Heart left ventricle (tissue), 16 donors: Measurements from ENCODE around the gene IFNL4. TPM values are rescaled to one million over a fixed set of nuclear protein-coding genes. Genes with fewer than 3 reads are reported as not detected.
A peak's percentile ranks its signal among the peaks of the same experiment; 100 is the strongest.

Experiments
- ATAC-seq, 4 donors: fragments of 200-7000 bp; cut with Tn5 transposase; one replicate each; pipeline ENCODE4 v1.9.1; 2020 to 2022; ENCODE audit warnings: moderate library complexity in 4 of 4, mild to moderate bottlenecking in 3 of 4, moderate number of reproducible peaks in 1 of 4
- DNase-seq, 5 donors: peaks; one replicate each; pipeline ENCODE4 v3.0.0-alpha.2; 2020
- H3K27ac ChIP-seq, 12 donors: fragments of 200-600 bp; sonication (generic) in 4 of 12; one replicate each; pipeline versions ENCODE4 v1.5.0 to v1.8.0; 2016 to 2022; ENCODE audit warnings: mild to moderate bottlenecking in 2 of 12
- H3K27me3 ChIP-seq, 9 donors: fragments of 200-600 bp; sonication (generic) in 2 of 9; one replicate each; pipeline versions ENCODE4 v1.5.1 to v1.8.0; 2016 to 2022; ENCODE audit warnings: mild to moderate bottlenecking in 3 of 9
- H3K36me3 ChIP-seq, 9 donors: fragments of 200-600 bp; sonication (generic) in 2 of 9; one replicate each; pipeline versions ENCODE4 v1.5.0 to v1.8.0; 2018 to 2022; ENCODE audit warnings: mild to moderate bottlenecking in 2 of 9
- H3K4me1 ChIP-seq, 12 donors: fragments of 200-600 bp; sonication (generic) in 4 of 12; one replicate each; pipeline versions ENCODE4 v1.5.0 to v1.8.0; 2016 to 2022; ENCODE audit warnings: mild to moderate bottlenecking in 3 of 12
- H3K4me3 ChIP-seq, 12 donors: fragments of 200-600 bp; sonication (generic) in 4 of 12; one replicate each; pipeline versions ENCODE4 v1.5.0 to v1.8.0; 2017 to 2022; ENCODE audit warnings: mild to moderate bottlenecking in 9 of 12, moderate library complexity in 4 of 12
- H3K9me3 ChIP-seq, 12 donors: fragments of 200-600 bp; sonication (generic) in 4 of 12; one replicate each; pipeline versions ENCODE4 v1.5.0 to v1.8.0; 2016 to 2022; ENCODE audit warnings: mild to moderate bottlenecking in 1 of 12
- CTCF ChIP-seq, 12 donors: fragments of 200-600 bp; sonication (generic) in 4 of 12; IDR thresholded peaks; one replicate each; pipeline versions ENCODE4 v1.5.0 to v1.8.0; 2018 to 2022; ENCODE audit warnings: antibody characterized with exemption in 12 of 12, mild to moderate bottlenecking in 5 of 12
- POLR2A ChIP-seq, 2 donors: fragments of 450-650 bp; IDR thresholded peaks; one replicate each; pipeline ENCODE4 v1.6.1; 2017; ENCODE audit warnings: antibody characterized with exemption in 2 of 2, mild to moderate bottlenecking in 2 of 2, moderate library complexity in 2 of 2
- WGBS, 4 donors: extraction: QIAGEN DNeasy Blood & Tissue Kit in 2 of 4; methylation state at CpG; one replicate each; pipeline versions ENCODE4 v1.1.5 to v1.1.7; 2013 to 2018; 5-methylcytosine and 5-hydroxymethylcytosine counted together
- intact Hi-C, 10 donors: fragments of 100-400 bp; cut with DNase I; formaldehyde crosslinking; loops; one replicate each; pipeline versions ENCODE4 v1.11.1 to v1.14.2; 2022
- polyA plus RNA-seq, 2 donors: library from polyadenylated mRNA; stranded (reverse); fragments of 200-250 nt; gene quantifications; one replicate each; pipeline ENCODE4 v1.2.3, GENCODE V29; 2013
- total RNA-seq, 9 donors: library from RNA; depleted of rRNA in 2 of 9; stranded (reverse); fragments of >200 nt in 2 of 9; fragmentation: NEBNext Ultra II Directional in 3 of 9; extraction: Animal tissue kit (Norgen Biotek cat#: 25700) in 3 of 9; gene quantifications; one replicate each; pipeline versions ENCODE4 v1.1.0 to v1.2.4, GENCODE V29; 2016 to 2023
- donor health status: ischemic (EF 13 %, LVEDD 7.1; RV severe dilation, severe dysfunction).
- donor health status: healthy with polysubstance abuse.
- donor health status: DM: no; HTN: yes; CAD: no.
- donor health status: DM: no; HTN: no; CAD: no.
- donor health status: ischemic (EF 25% LVEDD 6.9; RV normal size, moderate dysfunction).
- donor health status: ischemic (EF 25% LVEDD 5.7; RV mildly dilated, moderate dysfunction).
- donor health status: healthy.
- donor health status: DM: yes; HTN: yes; CAD: no.
- donor health status: ischemic (EF 35%, LVEDD 5.7; RV mildly dilated, moderate dysfunction).
- donor health status: nonischemic (EF 11% LVEDD 7.7; RV severe dilation, severe dysfunction).
- donor health status: DM: yes; HTN: yes; CAD: no.
- donor health status: PGD.
- donor health status: ischemic (EF 29% LVEDD 5.4; RV normal size, mild dysfunction).
- donor health status: nonischemic (EF 23%, LVEDD 6.1; RV moderate dilation, normal function).

IFNL4 gene
- total and polyA plus RNA-seq, 11 donors: not detected

GRCh38 chr19:39252458-39252857, 3.8 kb upstream of the IFNL4 start:
- WGBS, 4 donors: 31 to 39% (median 33%) methylated on average over 3 of the region's 3 CpGs
- Histone ChIP-seq H3K27me3 (peaks cover 17 to 81% (median 41%) of the 10 kb centered on the region in 9 donors), H3K9me3 (peaks cover 0 to 8% (median 0%) of the 10 kb centered on the region in 12 donors), H3K27ac (no peak overlapping the region), H3K36me3 (no peaks in the 10 kb centered on the region), H3K4me3 (no peak overlapping the region), H3K4me1 (peaks cover 0 to 8% (median 1%) of the 10 kb centered on the region in 12 donors)
- TF ChIP-seq CTCF (IDR thresholded peaks at IDR 0.05) (no peak), POLR2A (IDR thresholded peaks at IDR 0.05) (no peak)
- ATAC-seq: no peak
- intact Hi-C loops: no loop called here
- no peak for DNase-seq

- peaks cover 0 to 4% (median 0%) of the 10 kb centered on the region in 12 donors for H3K9me3 ChIP-seq
- no peaks in the 10 kb centered on the region for H3K36me3 ChIP-seq
- no peak overlapping the region for H3K4me3 ChIP-seq
- intact Hi-C loops: no loop called here
- WGBS, 4 donors: 46 to 61% (median 58%) methylated on average over 3 of the region's 3 CpGs
- H3K27me3 ChIP-seq: peaks cover 17 to 81% (median 47%) of the 10 kb centered on the region in 9 donors
- DNase-seq (no peak), ATAC-seq (no peak)
- TF ChIP-seq POLR2A (IDR thresholded peaks at IDR 0.05) (no peak), CTCF (IDR thresholded peaks at IDR 0.05) (no peak)
- H3K27ac ChIP-seq: no peak overlapping the region
- peaks cover 0 to 14% (median 1%) of the 10 kb centered on the region in 12 donors for H3K4me1 ChIP-seq
Measured at GRCh38 chr19:39251846-39252245, 3.2 kb upstream of the IFNL4 start.

- no peak for ATAC-seq
- TF ChIP-seq CTCF (IDR thresholded peaks at IDR 0.05) (no peak), POLR2A (IDR thresholded peaks at IDR 0.05) (no peak)
- intact Hi-C loops: no loop called here
- DNase-seq: no peak
- H3K27me3 ChIP-seq: peaks cover 17 to 76% (median 45%) of the 10 kb centered on the region in 9 donors
- 63 to 70% (median 65%) methylated on average over 5 of the region's 5 CpGs for WGBS, 4 donors
- H3K4me1 ChIP-seq: peaks cover 0 to 14% (median 1%) of the 10 kb centered on the region in 12 donors
- no peak overlapping the region for H3K27ac ChIP-seq
- no peaks in the 10 kb centered on the region for H3K9me3 ChIP-seq
- H3K4me3 ChIP-seq: no peak overlapping the region
- H3K36me3 ChIP-seq: no peaks in the 10 kb centered on the region
Measured at GRCh38 chr19:39251081-39251480, 2.4 kb upstream of the IFNL4 start.

GRCh38 chr19:39247701-39248664, 673 bp downstream of the IFNL4 start:
- DNase-seq (no peak), ATAC-seq (peak in 3 of 4 donors; percentile 24 to 60 (median 59))
- peak overlapping the region in 1 of 12 donors; percentile 18 for H3K4me3 ChIP-seq
- peaks cover 0 to 14% (median 1%) of the 10 kb centered on the region in 12 donors for H3K4me1 ChIP-seq
- intact Hi-C loops: no loop called here
- no peak overlapping the region for H3K27ac ChIP-seq
- H3K9me3 ChIP-seq: no peaks in the 10 kb centered on the region
- peaks cover 19 to 66% (median 38%) of the 10 kb centered on the region in 9 donors for H3K27me3 ChIP-seq
- 9 to 16% (median 10%) methylated on average over 34 to 92 of the region's 92 CpGs for WGBS, 4 donors
- TF ChIP-seq CTCF (IDR thresholded peaks at IDR 0.05) (no peak), POLR2A (IDR thresholded peaks at IDR 0.05) (no peak)
- H3K36me3 ChIP-seq: no peaks in the 10 kb centered on the region
